Skeletal muscle satellite cell (primary cell): ENCODE results near the gene AP5Z1.

ENCODE experiments used
- H3K27me3 ChIP-seq: 2 replicates; pipeline ENCODE4 v1.7.0; 2013; ENCODE audit warnings: low read length; ENCODE audit not compliant: control insufficient read depth, insufficient read depth
- H3K36me3 ChIP-seq: 2 replicates; pipeline ENCODE4 v1.7.0; 2013; ENCODE audit warnings: mild to moderate bottlenecking, control low read depth, low read length; ENCODE audit not compliant: insufficient read depth
- H3K4me1 ChIP-seq: 2 replicates; pipeline ENCODE4 v1.7.0; 2013; ENCODE audit warnings: low read length; ENCODE audit not compliant: control insufficient read depth, insufficient read depth
- H3K4me2 ChIP-seq: 2 replicates; pipeline ENCODE4 v1.7.0; 2013; ENCODE audit warnings: mild to moderate bottlenecking, low read length
- H3K4me3 ChIP-seq: 2 replicates; pipeline ENCODE4 v1.7.0; 2013; ENCODE audit warnings: low read length
- H3K9ac ChIP-seq: 2 replicates; pipeline ENCODE4 v1.7.0; 2013; ENCODE audit warnings: mild to moderate bottlenecking, low read depth, low read length, moderate library complexity
- H3K9me3 ChIP-seq: replicated peaks from 2 replicates; pipeline ENCODE4 v1.7.0; 2013; ENCODE audit warnings: mild to moderate bottlenecking, control low read depth, low read length

Gene AP5Z1

DNA sequence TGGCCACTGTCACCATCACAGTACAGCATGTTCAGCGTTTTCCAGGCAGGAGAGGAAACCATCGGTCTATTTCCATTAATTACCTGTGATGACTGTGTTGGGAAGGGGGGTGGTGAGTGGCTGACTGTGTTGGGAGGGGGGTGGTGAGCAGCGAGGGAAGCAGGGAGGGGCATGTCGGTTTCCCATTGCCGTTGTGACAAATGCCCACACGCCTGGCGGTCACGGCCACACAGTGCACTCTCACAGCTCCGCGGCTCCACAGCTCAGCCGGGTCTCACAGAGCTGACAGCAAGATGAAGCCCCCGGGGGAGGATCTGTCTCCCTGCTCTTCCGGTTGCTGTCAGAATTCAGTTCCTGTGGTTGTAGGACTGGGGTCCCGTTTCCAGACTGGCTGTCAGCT lies 39.0 kb downstream of the AP5Z1 start:
- H3K36me3 ChIP-seq, result no peaks in the 10 kb centered on the region
- no peaks in the 10 kb centered on the region for H3K4me1 ChIP-seq
- H3K9me3 ChIP-seq, result peaks cover 4% of the 10 kb centered on the region
- no peak overlapping the region for H3K4me2 ChIP-seq
- no peak overlapping the region for H3K9ac ChIP-seq
- H3K27me3 ChIP-seq, result no peaks in the 10 kb centered on the region
- no peak overlapping the region for H3K4me3 ChIP-seq

- peaks cover 4% of the 10 kb centered on the region for H3K9me3 ChIP-seq
- no peaks in the 10 kb centered on the region for H3K4me1 ChIP-seq
- no peak overlapping the region for H3K4me3 ChIP-seq
- H3K9ac ChIP-seq, result no peak overlapping the region
- no peaks in the 10 kb centered on the region for H3K36me3 ChIP-seq
- no peaks in the 10 kb centered on the region for H3K27me3 ChIP-seq
- no peak overlapping the region for H3K4me2 ChIP-seq
Observed at GRCh38 chr7:4815121-4815520, 39.7 kb downstream of the AP5Z1 start.

- no peaks in the 10 kb centered on the region for H3K27me3 ChIP-seq
- no peak overlapping the region for H3K9ac ChIP-seq
- no peaks in the 10 kb centered on the region for H3K4me1 ChIP-seq
- no peaks in the 10 kb centered on the region for H3K36me3 ChIP-seq
- H3K4me3 ChIP-seq, result no peak overlapping the region
- no peak overlapping the region for H3K4me2 ChIP-seq
- peaks cover 4% of the 10 kb centered on the region for H3K9me3 ChIP-seq
Observed at GRCh38 chr7:4815609-4816418, 40.4 kb downstream of the AP5Z1 start.

DNA sequence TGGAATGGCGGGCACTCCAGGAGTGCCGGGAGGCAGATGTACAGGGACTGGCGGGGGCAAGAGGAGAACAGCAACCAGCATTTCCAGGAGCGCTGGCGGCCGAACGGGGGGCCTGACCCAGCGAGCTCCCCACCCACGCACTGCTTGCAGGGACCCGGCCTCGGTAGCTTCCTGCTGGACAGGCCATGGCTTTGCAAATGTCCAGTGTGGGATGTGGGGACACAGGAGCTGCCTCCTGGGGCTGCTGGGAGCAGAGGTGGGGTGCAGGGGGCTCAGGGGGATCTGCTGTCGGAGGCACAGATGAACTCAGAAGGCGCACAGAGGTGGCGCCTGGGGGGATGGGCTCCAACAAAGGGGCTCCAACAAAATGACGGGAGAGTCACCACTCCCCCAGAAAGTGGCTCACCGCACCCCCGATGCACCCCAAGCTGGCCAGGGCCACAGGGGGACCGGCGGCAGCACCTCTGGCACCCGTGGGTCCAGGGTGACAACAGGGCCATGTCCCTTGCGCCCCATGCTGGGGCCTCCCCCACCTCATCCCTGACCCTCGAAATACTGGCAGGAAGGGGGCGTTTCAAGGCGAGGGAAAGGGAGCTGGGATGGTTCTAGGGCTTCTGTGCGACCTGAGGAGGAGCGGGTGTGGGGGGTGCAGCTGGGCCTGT lies 41.1 kb downstream of the AP5Z1 start:
- H3K4me2 ChIP-seq, result no peak overlapping the region
- no peaks in the 10 kb centered on the region for H3K27me3 ChIP-seq

GRCh38 chr7:4817178-4817901 lies 41.9 kb downstream of the AP5Z1 start:
- Histone ChIP-seq H3K9me3 (peaks cover 4% of the 10 kb centered on the region), H3K4me1 (no peaks in the 10 kb centered on the region), H3K4me3 (no peak overlapping the region), H3K4me2 (no peak overlapping the region), H3K9ac (no peak overlapping the region), H3K27me3 (peaks cover 3% of the 10 kb centered on the region), H3K36me3 (no peaks in the 10 kb centered on the region)

More for the DNA sequence above, 41.1 kb downstream of the AP5Z1 start:
- Histone ChIP-seq H3K4me3 (no peak overlapping the region), H3K9ac (no peak overlapping the region), H3K4me1 (no peaks in the 10 kb centered on the region), H3K9me3 (peaks cover 4% of the 10 kb centered on the region), H3K36me3 (no peaks in the 10 kb centered on the region)

GRCh38 chr7:4818000-4818794 lies 42.8 kb downstream of the AP5Z1 start:
- Histone ChIP-seq H3K4me1 (no peaks in the 10 kb centered on the region), H3K9me3 (peaks cover 4% of the 10 kb centered on the region), H3K4me3 (no peak overlapping the region), H3K36me3 (no peaks in the 10 kb centered on the region), H3K4me2 (no peak overlapping the region), H3K9ac (no peak overlapping the region), H3K27me3 (peaks cover 6% of the 10 kb centered on the region)

DNA sequence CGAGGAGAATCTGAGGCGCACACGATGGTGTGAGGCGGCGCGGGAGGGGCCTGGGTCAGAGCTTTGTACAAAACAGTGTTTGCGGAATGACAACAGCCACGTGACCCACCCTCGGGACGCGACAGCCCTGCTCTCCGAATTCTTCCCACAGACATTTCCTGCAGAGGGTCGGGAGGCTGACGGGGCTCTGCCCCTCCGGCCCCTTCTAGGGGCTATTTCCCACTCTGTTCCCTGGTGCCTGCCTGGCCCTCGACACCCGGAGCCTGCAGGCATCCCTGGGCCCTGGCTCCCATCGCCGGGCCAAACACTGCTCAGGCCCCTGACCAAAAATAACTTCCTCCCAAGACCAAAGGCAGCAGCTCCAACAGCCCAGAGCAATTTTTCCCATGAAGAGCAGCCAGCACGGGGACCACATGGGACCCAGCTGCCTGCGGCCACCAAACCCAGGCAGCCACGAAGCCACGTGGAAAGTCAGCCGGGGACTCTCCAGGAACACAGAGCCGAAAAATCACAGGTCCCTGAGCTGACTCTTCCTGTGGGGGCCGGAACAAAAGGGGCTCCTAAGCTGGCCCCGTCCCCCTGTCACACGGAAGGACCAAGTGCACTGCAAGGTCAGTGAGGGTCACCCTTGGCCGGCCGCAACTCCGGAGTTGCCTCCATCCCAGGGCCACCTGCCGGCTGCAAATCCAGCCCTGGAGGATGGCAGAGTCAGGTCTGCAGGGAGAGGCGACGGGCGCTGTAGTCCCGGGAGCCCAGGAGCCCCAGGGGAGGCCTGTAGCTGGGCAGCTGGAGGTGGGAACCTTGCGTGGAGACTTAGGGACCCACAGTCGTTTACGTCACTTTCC lies 44.4 kb downstream of the AP5Z1 start:
- H3K27me3 ChIP-seq, result peaks cover 12% of the 10 kb centered on the region
- no peak overlapping the region for H3K4me2 ChIP-seq
- H3K4me1 ChIP-seq, result no peaks in the 10 kb centered on the region
- H3K9me3 ChIP-seq, result no peaks in the 10 kb centered on the region
- H3K4me3 ChIP-seq, result no peak overlapping the region
- H3K9ac ChIP-seq, result no peak overlapping the region
- H3K36me3 ChIP-seq, result no peaks in the 10 kb centered on the region

- Histone ChIP-seq H3K4me1 (no peaks in the 10 kb centered on the region), H3K27me3 (peaks cover 12% of the 10 kb centered on the region), H3K4me2 (no peak overlapping the region), H3K4me3 (no peak overlapping the region), H3K9me3 (no peaks in the 10 kb centered on the region), H3K9ac (no peak overlapping the region), H3K36me3 (no peaks in the 10 kb centered on the region)
Observed at GRCh38 chr7:4820405-4820966, 45.1 kb downstream of the AP5Z1 start.

DNA sequence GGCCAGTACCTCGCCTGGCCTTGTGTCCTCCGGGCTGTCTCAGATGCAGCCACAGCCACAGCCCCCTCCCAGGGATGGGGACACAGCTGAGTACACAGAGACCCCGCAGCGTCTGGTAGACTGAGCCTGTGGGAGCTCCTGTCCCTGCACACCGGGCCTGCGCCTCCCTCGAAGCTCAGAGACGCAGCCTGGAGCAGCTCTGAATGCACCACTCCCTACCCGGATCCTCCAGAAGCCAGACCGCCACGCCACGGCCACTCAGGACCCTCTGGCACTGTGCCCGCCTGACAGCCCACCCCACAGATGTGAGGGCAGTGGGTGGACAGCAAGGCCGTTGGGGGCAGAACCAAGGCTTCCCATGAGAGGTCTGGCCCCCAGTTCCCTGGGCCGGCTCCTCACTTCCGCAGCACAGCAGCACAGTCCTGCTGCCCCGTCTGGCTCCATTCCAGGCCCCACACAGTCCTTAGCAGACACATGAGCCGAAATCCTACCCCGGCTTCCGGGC lies 45.6 kb downstream of the AP5Z1 start:
- H3K4me2 ChIP-seq, result no peak overlapping the region
- peaks cover 12% of the 10 kb centered on the region for H3K27me3 ChIP-seq

GRCh38 chr7:4822677-4823076 lies 47.3 kb downstream of the AP5Z1 start:
- Histone ChIP-seq H3K4me2 (no peak overlapping the region), H3K9me3 (no peaks in the 10 kb centered on the region)

More for the DNA sequence above, 45.6 kb downstream of the AP5Z1 start:
- H3K9ac ChIP-seq, result no peak overlapping the region
- no peaks in the 10 kb centered on the region for H3K36me3 ChIP-seq
- no peak overlapping the region for H3K4me3 ChIP-seq
- no peaks in the 10 kb centered on the region for H3K4me1 ChIP-seq
- no peaks in the 10 kb centered on the region for H3K9me3 ChIP-seq

More at GRCh38 chr7:4822677-4823076, 47.3 kb downstream of the AP5Z1 start:
- Histone ChIP-seq H3K36me3 (no peaks in the 10 kb centered on the region), H3K4me1 (no peaks in the 10 kb centered on the region), H3K27me3 (peaks cover 12% of the 10 kb centered on the region), H3K9ac (no peak overlapping the region), H3K4me3 (no peak overlapping the region)
